Fibroblast of skin of left quadriceps (primary cell): ENCODE results near the gene LYSMD1.

Source experiments
- DNase-seq, 2 experiments: peaks; one replicate each; pipeline ENCODE4 v3.0.0-alpha.2; 2013; ENCODE audit warnings: low read depth in 2 of 2

Gene LYSMD1

DNA sequence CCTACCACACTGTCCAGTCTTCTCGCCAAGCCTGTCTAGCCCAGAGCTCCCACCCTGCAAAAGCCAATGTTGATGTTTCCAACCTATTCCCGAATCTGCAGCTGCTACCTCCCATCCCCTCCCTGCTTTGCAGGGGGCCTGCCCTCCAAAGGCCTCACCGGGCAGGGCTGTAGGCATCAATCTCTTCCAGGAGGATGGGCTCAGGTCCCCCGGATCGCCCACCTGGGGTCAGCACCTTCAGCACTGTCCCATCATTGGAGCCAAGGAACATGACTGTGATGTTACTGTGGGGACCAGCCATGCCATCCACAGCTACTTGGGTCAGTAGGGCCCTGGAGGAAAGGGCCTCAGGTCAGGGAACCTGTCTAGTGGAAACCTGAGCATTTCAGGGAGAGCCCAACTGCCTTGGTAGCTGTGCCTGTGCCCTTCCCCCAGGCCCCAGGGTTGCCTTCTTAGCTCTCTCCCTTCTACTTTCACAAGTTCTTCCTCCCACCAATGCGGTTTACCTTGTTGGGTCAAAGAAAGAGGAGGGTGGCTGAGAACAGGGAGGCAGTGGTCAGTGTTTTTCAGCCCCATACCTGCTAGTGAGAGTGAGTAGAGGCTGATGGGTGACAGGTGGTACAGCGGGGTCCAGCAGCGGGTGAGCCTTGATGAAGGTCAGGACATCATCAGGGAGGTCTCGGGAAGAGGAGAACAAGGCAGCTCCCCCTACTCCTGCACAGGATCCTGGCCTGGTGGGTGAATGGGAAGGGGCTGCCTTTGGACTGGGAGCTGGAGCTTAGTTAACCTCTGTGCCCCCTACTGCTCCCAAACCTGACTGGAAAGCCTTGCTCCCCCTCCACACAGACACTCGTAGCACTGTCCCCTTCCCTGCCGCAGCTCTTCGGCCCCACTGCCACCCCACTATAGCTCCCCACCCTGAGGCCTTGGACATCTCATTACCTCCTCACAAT is 30.0 kb downstream of the LYSMD1 start:
- no peak for DNase-seq

DNA sequence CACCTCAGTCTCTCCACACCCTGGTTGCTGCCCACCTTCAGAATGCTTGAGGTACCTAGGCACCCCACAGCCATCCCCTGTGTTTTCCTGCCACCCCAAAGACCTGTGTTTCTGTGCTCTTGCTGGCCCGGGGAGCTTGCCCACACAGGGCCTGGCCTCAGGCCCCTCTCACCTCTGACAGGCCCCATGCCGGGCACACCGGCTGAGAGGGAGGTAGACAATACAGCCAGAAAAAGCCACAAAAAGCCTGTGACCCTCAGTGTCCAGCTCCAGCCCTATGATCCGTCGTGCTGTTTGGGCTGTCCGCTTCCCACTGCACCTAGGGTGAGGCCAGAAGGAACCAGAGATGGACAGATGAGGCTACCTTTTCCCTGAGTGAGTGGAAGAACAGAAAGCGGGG is 30.7 kb downstream of the LYSMD1 start:
- no peak for DNase-seq

DNA sequence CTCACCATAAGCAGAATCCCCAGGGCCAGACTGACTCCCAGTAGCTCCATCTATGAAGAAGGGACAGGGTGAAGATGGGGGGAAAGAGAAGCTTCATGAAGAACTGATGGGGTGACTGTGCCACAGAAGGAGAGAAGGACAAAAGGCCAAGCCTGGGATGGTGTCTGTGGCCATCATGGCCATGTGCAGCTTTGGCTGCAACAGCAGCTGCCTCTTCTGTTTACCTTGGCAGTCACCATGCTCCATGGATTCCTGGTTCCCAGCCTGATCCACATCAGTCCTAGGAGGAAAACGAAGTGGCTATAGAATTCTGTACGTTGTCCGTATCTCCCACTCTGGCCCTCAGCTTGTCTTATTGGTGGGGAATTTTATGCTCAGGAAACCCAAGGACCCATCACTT is 31.3 kb downstream of the LYSMD1 start:
- DNase-seq = no peak

DNA sequence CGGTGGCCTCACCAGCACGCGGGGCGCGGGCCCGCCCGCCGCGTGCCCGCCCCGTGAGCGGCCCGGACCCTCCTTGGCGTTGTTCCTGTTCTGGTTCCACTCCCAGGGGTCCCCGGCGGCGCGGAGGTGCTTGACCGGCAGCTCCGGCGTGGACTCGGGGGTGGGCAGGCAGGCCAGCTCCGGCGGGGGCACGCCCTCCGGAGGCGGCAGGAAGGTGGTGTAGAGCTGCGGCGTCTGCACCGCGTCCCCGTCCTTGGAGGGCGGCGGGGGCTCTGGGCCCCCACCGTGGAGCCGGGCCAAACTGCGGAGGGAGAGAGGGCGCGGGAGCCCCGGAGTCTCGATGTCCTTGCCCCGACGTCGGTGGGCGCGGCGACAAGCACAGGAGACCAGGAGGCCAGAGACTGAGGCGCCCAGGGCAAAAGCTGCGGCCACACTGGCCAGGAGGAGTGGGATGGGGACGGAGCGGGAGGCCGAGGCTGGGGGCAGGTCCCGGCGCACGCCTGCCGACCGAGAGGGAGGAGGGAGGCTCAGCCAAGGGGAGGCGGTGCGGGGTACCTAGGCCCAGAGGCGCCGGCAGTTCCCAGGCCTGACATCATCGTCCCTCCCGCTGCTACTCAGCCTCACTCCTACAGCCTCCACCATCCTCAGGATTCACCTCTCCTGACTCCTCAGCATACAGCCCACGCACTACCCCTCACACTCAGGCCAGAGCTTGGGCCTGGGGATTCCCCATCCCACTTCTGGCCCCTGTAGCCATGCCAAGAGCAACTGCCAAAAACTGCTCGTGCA is 32.5 kb downstream of the LYSMD1 start:
- no peak for DNase-seq

DNA sequence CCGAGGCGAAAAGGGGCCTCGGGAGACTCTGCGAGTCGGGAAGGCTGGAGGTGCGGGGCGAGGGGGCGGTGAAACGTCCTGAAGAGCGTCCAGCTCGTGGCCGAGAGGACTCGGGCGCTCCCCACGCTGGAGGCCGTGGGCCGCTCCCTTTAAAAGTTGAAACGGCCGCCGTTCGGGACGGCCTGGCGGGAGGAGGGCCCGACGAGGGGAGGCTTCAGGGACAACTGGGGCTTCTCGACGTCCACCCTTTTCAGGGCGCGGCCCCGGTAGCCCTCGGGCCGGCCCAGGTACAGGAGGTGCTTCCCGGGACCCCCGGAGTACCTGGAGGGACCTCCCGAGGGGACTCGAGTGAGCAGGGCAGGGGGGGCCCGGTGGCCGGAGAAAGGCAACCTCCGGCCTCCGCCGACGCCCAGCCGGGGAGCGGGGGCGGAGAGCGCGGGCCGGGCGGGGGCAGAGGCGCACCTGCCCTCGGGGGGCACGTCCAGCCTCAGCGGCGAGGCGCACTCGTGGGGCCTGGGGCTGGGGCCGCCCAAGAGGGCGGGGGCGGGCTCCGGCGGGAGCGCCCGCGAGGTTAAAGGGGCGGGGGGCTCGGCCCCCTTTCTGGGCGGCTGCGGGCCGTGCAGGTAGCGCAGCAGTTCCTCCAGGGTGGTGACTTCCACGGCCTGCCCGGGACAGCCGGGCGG is 33.2 kb downstream of the LYSMD1 start:
- DNase-seq = no peak

DNA sequence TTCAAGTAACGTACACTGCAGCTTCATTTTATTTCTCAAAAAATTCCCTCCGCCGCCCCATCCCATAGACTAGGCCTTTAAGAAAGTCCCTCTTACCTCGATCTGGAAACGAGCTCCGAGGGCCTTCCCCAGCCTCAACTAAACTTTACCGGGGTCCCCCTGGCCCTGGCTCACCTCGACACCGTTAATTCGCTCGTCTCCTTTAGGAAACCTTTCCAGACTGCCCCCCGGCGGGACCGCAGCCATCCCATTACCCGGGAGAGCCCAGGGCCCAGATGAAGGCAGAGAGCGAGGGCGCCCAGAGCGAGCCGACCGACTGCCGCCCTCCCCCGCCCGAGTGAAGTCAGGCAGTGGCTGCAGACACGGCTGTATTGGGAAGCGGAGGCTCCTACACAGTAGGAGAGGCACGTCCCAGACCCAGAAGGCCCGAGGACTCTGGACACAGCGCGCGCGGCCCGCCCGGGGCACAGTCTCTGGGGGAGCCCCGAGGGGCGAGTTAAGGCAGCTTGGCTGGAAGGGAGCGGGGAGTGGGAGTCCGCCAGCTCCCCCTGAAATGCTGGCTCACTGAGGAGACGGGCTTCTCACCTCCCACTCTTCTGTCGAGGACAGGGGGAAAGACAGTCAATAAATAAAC is 33.9 kb downstream of the LYSMD1 start:
- no peak for DNase-seq

DNA sequence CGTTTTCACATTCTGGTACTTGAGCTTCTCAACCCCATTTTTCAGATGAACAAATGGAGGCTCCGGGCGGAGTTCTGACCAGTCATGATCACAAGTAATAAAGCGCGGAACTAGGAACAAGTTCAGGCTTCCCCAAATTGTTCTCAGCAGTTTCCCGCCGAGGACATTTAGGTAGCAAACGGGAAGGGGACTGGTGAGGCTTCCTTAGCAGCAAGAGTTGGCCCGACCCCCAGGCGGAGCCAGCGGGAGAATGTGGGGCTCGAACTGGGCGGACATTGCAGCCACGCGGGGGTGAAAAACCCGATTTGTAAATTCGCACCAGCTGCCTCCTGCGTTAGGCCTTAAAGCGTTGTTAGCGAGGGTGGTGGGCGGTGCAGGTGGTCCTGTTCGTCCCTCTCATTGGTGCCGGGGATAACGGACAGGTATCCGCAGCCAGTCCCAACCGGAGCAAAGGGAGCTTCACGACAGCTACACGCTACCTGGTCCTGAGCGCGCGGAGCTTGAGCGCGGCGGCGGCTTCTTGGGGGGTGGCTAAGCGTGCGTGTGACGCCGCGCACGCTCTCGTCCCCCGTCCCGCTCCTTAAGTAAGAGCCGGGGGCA is 34.6 kb downstream of the LYSMD1 start:
- DNase-seq = peak; percentile 77 to 81

DNA sequence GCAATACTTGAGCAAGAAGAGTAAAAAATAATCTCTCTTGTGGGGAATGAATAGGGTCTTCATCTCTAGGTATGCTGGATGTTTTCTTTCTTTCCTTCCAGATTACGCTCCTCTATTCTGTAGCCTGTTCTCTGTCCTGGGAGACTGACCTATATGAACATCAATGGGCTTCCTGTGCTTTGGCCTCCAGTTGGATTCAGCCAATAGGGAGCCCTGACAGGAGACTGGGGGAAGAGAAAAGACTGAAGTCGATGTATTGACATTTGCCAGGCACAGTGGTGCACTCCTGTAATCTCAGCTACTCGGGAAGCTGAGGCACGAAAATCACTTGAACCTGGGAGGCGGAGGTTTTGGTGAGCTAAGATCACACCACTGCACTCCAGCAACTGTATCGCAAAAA is 36.9 kb downstream of the LYSMD1 start:
- DNase-seq = no peak

DNA sequence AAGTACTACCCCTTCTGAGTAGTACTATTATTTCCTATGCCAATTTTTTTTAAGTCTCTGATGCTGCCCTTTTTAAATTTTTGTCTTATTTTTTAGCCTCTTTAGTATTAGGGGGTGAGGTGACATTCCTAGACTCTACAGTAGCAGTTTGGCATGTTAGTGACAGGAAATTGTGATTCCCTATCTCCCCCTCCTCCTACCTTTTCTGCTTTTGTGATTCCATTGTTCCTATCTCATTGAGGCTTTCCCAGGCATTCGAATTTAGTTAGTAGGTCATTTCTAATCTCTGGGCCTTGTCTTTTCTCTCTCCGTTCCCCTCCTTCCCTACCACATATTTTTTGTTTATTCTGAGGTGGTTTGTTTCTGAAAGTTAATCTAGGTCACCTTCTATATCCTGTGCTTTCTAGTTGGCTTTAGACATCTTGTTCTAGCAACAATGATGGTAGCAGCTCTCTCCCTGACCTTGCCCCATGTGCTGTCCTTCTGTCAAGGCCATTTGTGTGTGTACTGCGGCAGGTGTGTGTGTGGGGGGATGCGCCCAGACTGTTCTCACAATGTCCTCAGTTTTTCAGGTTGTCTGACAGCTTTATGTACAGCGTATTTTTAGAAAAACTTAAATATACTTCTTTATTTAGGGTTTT is 40.8 kb downstream of the LYSMD1 start:
- no peak for DNase-seq

DNA sequence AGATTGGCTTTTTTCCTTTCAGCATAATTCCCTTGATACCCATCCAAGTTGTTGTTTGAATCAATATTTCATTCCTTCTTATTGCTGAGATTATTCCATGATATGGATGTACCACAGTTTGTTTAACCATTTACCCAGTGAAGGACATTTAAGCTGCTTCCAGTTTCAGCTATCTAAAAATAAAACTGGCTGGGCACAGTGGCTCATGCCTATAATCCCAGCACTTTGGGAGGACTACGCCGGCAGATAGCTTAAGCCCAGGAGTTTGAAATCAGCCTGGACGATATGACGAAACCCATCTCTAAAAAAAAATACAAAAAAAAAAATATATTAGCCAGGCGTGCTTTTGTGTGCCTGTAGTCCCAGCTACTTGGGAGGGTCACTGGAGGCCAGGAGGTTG is 51.8 kb downstream of the LYSMD1 start:
- DNase-seq = no peak
